ENCODE results near the gene SERINC2. TPM values are rescaled to one million over a fixed set of nuclear protein-coding genes. Genes with fewer than 3 reads are reported as not detected.

SERINC2 gene
- total and polyA plus RNA-seq, 8 donors = 12.3 to 114 (median 66.0) TPM

DNA sequence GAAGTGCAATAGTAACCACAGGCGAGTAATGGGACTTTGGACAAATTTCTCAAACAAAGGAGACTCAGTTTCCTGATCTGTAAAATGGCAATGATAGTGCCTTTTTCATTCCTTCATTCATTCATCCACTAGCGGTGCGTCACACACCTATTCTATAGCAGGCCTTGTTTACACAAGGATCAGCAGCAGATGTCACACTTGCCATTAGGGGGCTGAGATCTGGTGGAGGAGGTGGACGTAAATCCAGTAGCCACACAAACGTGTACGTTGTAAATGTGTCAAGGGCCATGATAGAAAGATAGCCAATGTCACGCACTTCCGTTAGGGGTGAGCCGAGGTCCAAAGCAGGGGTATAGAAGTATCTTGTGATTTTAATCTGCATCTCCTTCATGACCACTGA is 34.2 kb downstream of the SERINC2 start:
- Histone ChIP-seq H3K9me3 (peaks cover 0 to 17% (median 7%) of the 10 kb centered on the region in 4 donors), H3K36me3 (no peaks in the 10 kb centered on the region), H3K4me1 (no peaks in the 10 kb centered on the region), H3K4me3 (no peak overlapping the region), H3K27ac (no peak overlapping the region), H3K27me3 (no peaks in the 10 kb centered on the region)
- no peak for DNase-seq
- 61 to 78% (median 71%) methylated on average over 9 of the region's 9 CpGs for WGBS, 5 donors
- TF ChIP-seq CTCF (IDR thresholded peaks at IDR 0.05) = no peak
- TF ChIP-seq POLR2AphosphoS5 (IDR thresholded peaks at IDR 0.05) = no peak
- TF ChIP-seq EP300 (IDR thresholded peaks at IDR 0.05) = no peak
- TF ChIP-seq POLR2A (IDR thresholded peaks at IDR 0.05) = no peak
- intact Hi-C loops (cut with DNase I; ENCODE audit: low total_unique reads) = no loop called here

GRCh38 chr1:31453384-31454079 is 40.5 kb downstream of the SERINC2 start:
- TF ChIP-seq POLR2AphosphoS5 (IDR thresholded peaks at IDR 0.05) (no peak), EP300 (IDR thresholded peaks at IDR 0.05) (no peak), POLR2A (IDR thresholded peaks at IDR 0.05) (no peak), CTCF (IDR thresholded peaks at IDR 0.05) (no peak)
- Histone ChIP-seq H3K4me3 (no peak overlapping the region), H3K9me3 (peaks cover 17 to 67% (median 48%) of the 10 kb centered on the region in 4 donors), H3K4me1 (no peaks in the 10 kb centered on the region), H3K27me3 (peaks cover 0 to 4% (median 0%) of the 10 kb centered on the region in 3 donors), H3K27ac (no peak overlapping the region), H3K36me3 (no peaks in the 10 kb centered on the region)
- no peak for DNase-seq
- intact Hi-C loops (cut with DNase I; ENCODE audit: low total_unique reads) = no loop called here
- 71 to 88% (median 79%) methylated on average over 8 of the region's 8 CpGs for WGBS, 5 donors

GRCh38 chr1:31458287-31458896 is 45.4 kb downstream of the SERINC2 start:
- Histone ChIP-seq H3K9me3 (peaks cover 21 to 67% (median 47%) of the 10 kb centered on the region in 4 donors), H3K27me3 (peaks cover 0 to 4% (median 0%) of the 10 kb centered on the region in 3 donors), H3K27ac (no peak overlapping the region), H3K4me1 (no peaks in the 10 kb centered on the region), H3K36me3 (no peaks in the 10 kb centered on the region), H3K4me3 (no peak overlapping the region)
- no peak for TF ChIP-seq POLR2A (IDR thresholded peaks at IDR 0.05)
- no peak for TF ChIP-seq POLR2AphosphoS5 (IDR thresholded peaks at IDR 0.05)
- no peak for TF ChIP-seq CTCF (IDR thresholded peaks at IDR 0.05)
- TF ChIP-seq EP300 (IDR thresholded peaks at IDR 0.05) = no peak
- 88 to 99% (median 94%) methylated on average over 5 of the region's 5 CpGs for WGBS, 5 donors
- DNase-seq = no peak
- intact Hi-C loops (cut with DNase I; ENCODE audit: low total_unique reads) = no loop called here

- 56 to 71% (median 61%) methylated on average over 6 of the region's 6 CpGs for WGBS, 5 donors
- DNase-seq = no peak
- H3K27ac ChIP-seq = no peak overlapping the region
- no peaks in the 10 kb centered on the region for H3K36me3 ChIP-seq
- intact Hi-C loops (cut with DNase I; ENCODE audit: low total_unique reads) = no loop called here
- TF ChIP-seq POLR2AphosphoS5 (IDR thresholded peaks at IDR 0.05) = no peak
- no peak for TF ChIP-seq CTCF (IDR thresholded peaks at IDR 0.05)
- TF ChIP-seq EP300 (IDR thresholded peaks at IDR 0.05) = no peak
- TF ChIP-seq POLR2A (IDR thresholded peaks at IDR 0.05) = no peak
- H3K4me3 ChIP-seq = no peak overlapping the region
- H3K27me3 ChIP-seq = peaks cover 0 to 4% (median 0%) of the 10 kb centered on the region in 3 donors
- no peaks in the 10 kb centered on the region for H3K4me1 ChIP-seq
- peaks cover 18 to 52% (median 38%) of the 10 kb centered on the region in 4 donors for H3K9me3 ChIP-seq
Measured at GRCh38 chr1:31460027-31460426, 47.0 kb downstream of the SERINC2 start.
